Activated CD8-positive, alpha-beta memory T cell treated with anti-CD3 and anti-CD28 coated beads, Interleukin-2, amount 50 U/mL, for 24 hours (primary cell): ENCODE data around the gene ITGA3.

Source experiments
- DNase-seq: peaks from one replicate; pipeline ENCODE4 v3.0.0-alpha.2; 2020; ENCODE audit errors: extremely low read depth

The ITGA3 gene

GRCh38 chr17:50110591-50111349, 54.9 kb downstream of the ITGA3 start:
- DNase-seq: no peak

GRCh38 chr17:50111673-50112655, 56.1 kb downstream of the ITGA3 start:
- DNase-seq: no peak

GRCh38 chr17:50112694-50113093, 56.8 kb downstream of the ITGA3 start:
- DNase-seq: no peak

GRCh38 chr17:50113624-50114320, 57.9 kb downstream of the ITGA3 start:
- no peak for DNase-seq

- no peak for DNase-seq
These were observed 58.5 kb downstream of the ITGA3 start for GRCh38 chr17:50114401-50114800.

- no peak for DNase-seq
These were observed 59.0 kb downstream of the ITGA3 start for GRCh38 chr17:50114849-50115357.

DNA sequence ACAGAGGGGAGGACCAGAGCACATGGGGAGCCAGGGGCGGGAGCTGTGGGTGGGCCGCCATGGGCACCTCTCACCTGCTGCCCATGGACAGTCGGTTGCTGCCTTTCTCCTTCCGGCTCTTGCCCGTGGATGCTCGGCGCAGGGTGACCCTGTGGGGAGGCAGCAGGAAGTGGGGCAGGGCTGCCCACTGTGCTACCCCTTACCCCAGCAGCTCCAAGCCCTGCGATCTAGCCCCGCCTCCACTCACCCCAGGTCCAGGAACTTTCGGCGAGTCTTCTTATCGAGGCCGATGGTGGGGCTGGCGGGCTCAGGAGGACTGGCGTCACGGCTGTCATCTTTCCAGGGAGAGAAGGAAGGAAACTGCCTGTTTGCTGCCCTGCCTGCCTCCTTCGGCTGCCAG, 59.8 kb downstream of the ITGA3 start:
- DNase-seq: no peak

- DNase-seq: no peak
These were observed 61.5 kb downstream of the ITGA3 start for GRCh38 chr17:50117202-50118051.

- no peak for DNase-seq
These were observed 62.3 kb downstream of the ITGA3 start for GRCh38 chr17:50118076-50118827.

DNA sequence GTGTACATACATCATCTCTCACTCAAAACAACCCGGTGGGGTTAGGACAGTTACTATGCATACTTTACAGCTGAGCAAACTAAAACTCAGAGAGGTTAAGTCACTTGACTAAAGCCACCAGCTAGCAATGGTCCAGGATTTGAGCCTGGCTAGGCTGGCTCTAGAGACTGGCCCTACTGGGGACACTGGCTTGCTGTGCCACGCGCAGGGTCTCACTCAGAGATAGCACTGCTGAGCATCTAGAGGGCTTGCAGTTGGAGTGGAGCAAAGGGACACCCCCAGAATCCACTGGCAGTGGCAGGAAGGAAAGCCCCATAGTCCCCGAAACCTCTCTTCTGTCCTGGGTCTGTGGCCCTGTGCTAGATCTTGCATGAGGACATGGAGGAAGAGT, 62.9 kb downstream of the ITGA3 start:
- DNase-seq: no peak

DNA sequence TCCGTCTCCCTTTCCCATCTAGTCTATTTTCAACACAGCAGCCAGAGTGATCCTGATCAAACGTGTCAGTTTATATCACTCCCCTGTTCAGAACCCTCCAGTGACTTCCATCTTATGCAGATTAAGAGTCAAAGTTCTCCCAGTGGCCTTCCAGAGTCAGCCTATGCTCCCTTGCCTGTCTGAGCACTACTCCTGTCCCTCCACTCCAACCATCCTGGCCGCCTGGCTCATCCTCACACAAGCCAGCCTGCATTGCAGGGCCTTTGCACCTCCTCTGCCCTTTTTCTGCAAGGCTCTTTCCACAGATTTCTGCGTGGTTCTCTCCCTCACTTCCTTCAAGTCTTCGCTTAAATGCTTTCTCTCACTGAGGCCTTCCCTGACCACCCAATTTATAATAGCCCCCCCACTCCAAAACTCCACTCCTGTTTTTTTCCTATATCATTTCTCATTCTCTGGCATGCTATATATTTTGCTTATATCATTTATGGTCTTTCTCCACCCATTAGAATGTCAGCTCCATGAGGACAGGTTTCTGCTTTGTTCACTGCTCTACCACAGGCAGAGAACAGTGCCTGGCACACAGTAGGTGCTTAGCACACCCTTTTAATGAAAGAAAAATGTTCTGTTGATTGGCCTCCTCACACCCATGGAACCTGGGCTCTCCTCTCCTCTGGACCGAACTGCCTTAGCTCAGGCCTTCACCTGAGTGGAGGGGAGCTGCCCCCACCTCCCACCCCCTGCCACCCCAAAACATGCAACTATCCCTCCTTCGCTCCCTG, 64.8 kb downstream of the ITGA3 start:
- DNase-seq: no peak

DNA sequence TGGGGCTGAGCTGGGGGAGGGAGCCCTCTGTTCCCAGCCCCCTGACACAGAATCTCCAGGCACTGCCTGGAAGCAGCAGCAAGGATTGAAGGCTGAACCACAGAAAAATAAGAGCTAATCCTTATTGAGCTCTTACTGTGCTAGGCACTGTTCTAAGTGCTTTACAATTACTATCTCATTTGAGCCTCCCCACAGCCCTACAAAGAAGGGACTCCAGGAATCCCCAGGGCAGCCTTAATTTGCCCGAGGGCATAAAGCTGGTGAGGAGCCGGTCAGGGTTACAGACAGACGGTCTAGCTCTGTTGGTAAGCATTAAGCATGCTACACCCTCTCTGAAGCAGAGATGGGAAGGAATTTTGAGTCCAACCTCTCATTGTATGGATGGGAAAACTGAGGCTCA, 67.0 kb downstream of the ITGA3 start:
- DNase-seq: no peak

DNA sequence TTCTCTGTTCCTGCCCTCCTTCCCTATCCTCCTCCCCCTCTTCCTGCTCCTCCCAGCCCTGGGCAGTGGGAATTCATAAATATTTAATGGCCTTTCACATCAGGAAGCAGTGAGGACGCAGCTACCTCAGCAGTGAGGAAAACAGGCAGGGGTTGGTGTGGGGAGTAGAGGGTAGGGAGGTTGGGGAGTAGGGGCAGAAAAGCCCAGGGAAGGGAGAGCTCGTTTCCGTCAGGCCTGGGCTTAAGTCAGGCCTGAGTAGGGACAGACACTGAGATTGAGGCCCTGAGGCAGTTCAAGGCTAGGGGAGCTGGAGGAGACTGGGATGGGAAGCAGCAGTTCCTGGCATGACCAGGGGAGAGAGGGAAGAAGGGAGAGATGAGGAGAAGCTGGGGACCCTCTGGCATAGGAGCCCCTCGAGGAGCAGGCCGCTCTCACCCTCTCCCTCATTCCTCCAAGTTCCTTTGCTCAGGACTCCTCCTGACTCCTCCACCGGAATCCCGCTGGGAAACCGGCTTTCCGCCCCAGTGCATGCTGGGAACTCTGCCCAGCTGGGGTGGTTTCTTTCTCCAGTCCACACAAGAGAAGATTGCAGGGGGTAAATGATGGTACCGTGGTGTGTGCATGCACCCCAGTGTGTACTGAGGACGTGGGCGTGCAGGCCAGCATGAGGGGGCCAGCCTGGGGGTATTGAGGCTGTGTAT, 67.9 kb downstream of the ITGA3 start:
- no peak for DNase-seq

DNA sequence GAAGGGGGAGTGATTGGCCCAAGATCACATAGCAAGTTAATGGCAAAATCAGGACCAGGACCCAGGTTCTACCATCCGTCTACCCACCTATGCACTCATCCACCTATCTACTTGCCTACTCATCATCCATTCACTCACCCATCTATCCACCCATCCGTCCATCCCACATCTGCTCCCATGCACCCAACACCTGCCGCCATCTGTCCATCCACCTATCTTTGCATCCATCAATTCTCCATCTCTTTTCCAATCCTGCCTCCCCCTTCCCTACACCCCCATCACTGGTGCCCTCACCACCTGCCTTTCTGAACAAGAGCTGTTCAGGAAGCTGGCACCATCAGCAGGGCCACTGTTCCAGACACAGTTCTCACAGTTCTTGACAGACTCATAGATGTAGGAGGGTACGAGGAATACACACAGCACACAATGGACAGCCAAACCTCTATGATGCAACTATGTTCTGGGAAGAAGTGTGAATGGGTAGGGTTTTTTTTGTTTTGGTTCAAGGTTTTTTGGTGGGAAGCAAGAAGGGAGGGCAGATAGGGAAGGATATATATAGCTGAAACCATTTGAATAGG, 69.6 kb downstream of the ITGA3 start:
- DNase-seq: no peak

GRCh38 chr17:50127697-50128361, 71.9 kb downstream of the ITGA3 start:
- DNase-seq: no peak

- DNase-seq: no peak
These were observed 72.8 kb downstream of the ITGA3 start for GRCh38 chr17:50128441-50129352.

- no peak for DNase-seq
These were observed 73.4 kb downstream of the ITGA3 start for GRCh38 chr17:50129353-50129727.
